WERI-Rb-1 (cell line): ENCODE data around the gene CTNNAL1.
A peak's percentile ranks its signal among the peaks of the same experiment; 100 is the strongest.

ENCODE experiments used
- DNase-seq: peaks from one replicate; pipeline ENCODE4 v3.0.0-alpha.2; 2020
- H3K27ac ChIP-seq: fragments of 250-450 bp; sonication (Bioruptor Pico); 2 replicates; pipeline ENCODE4 v1.5.1; 2020; ENCODE audit warnings: mild to moderate bottlenecking, moderate library complexity
- H3K27me3 ChIP-seq: fragments of 250-450 bp; sonication (Bioruptor Pico); 2 replicates; pipeline ENCODE4 v1.5.1; 2021; ENCODE audit warnings: mild to moderate bottlenecking, low read depth, moderate library complexity; ENCODE audit not compliant: insufficient read depth, severe bottlenecking
- H3K36me3 ChIP-seq: fragments of 250-450 bp; sonication (Bioruptor Pico); 2 replicates; pipeline ENCODE4 v1.5.1; 2020; ENCODE audit warnings: mild to moderate bottlenecking, moderate library complexity
- H3K4me3 ChIP-seq: 2 replicates; pipeline ENCODE4 v1.5.1; 2011; ENCODE audit warnings: low read depth, mild to moderate bottlenecking, control low read depth, low read length
- H3K9me3 ChIP-seq: fragments of 250-450 bp; sonication (Bioruptor Pico); 2 replicates; pipeline ENCODE4 v1.5.1; 2021; ENCODE audit warnings: mild to moderate bottlenecking, moderate library complexity; ENCODE audit not compliant: severe bottlenecking
- CTCF ChIP-seq: IDR thresholded peaks from 2 replicates; pipeline ENCODE4 v1.5.1; 2011; ENCODE audit warnings: low read depth, mild to moderate bottlenecking, control low read depth, inconsistent platforms, low read length

Gene CTNNAL1

GRCh38 chr9:109031241-109031640, 17.9 kb upstream of the CTNNAL1 start:
- Histone ChIP-seq H3K36me3 (peaks cover 48% of the 10 kb centered on the region), H3K9me3 (no peaks in the 10 kb centered on the region), H3K4me3 (no peak overlapping the region), H3K27me3 (no peaks in the 10 kb centered on the region), H3K27ac (no peak overlapping the region)
- DNase-seq: no peak
- no peak for TF ChIP-seq CTCF

GRCh38 chr9:109030426-109030825, 17.1 kb upstream of the CTNNAL1 start:
- Histone ChIP-seq H3K9me3 (no peaks in the 10 kb centered on the region), H3K27me3 (no peaks in the 10 kb centered on the region), H3K36me3 (peaks cover 42% of the 10 kb centered on the region), H3K27ac (no peak overlapping the region), H3K4me3 (no peak overlapping the region)
- TF ChIP-seq CTCF: no peak
- no peak for DNase-seq

GRCh38 chr9:109028457-109028856, 15.2 kb upstream of the CTNNAL1 start:
- peaks cover 33% of the 10 kb centered on the region for H3K36me3 ChIP-seq
- no peak overlapping the region for H3K27ac ChIP-seq
- no peak for DNase-seq
- H3K27me3 ChIP-seq: no peaks in the 10 kb centered on the region
- TF ChIP-seq CTCF: no peak
- H3K9me3 ChIP-seq: no peaks in the 10 kb centered on the region
- no peak overlapping the region for H3K4me3 ChIP-seq

- no peak for TF ChIP-seq CTCF
- Histone ChIP-seq H3K9me3 (no peaks in the 10 kb centered on the region), H3K4me3 (no peak overlapping the region), H3K27me3 (no peaks in the 10 kb centered on the region), H3K36me3 (peaks cover 21% of the 10 kb centered on the region), H3K27ac (peak overlapping the region; percentile 71)
- DNase-seq: peak; percentile 19
Observed at GRCh38 chr9:109027176-109027575, 13.9 kb upstream of the CTNNAL1 start.

- TF ChIP-seq CTCF: no peak
- Histone ChIP-seq H3K9me3 (no peaks in the 10 kb centered on the region), H3K36me3 (peaks cover 17% of the 10 kb centered on the region), H3K27ac (peak overlapping the region; percentile 71), H3K27me3 (no peaks in the 10 kb centered on the region), H3K4me3 (no peak overlapping the region)
- DNase-seq: peak; percentile 72
Observed at GRCh38 chr9:109026306-109026705, 13.0 kb upstream of the CTNNAL1 start.

GRCh38 chr9:109022873-109023272, 9.6 kb upstream of the CTNNAL1 start:
- no peak overlapping the region for H3K27ac ChIP-seq
- no peaks in the 10 kb centered on the region for H3K27me3 ChIP-seq
- TF ChIP-seq CTCF: no peak
- no peaks in the 10 kb centered on the region for H3K9me3 ChIP-seq
- H3K36me3 ChIP-seq: peaks cover 36% of the 10 kb centered on the region
- no peak overlapping the region for H3K4me3 ChIP-seq
- DNase-seq: no peak
